ENCODE measurements around the gene KLK1. TPM values are rescaled to one million over a fixed set of nuclear protein-coding genes. Genes with fewer than 3 reads are reported as not detected.

KLK1 gene
- total and polyA plus RNA-seq, 2 of the 13 experiments (the other 11 are each of a cell fraction or from before 2014, with no cell fraction given) = not detected

- no peak for TF ChIP-seq ZNF800 (CRISPR knock-in tag; IDR thresholded peaks at IDR 0.05)
- no peak for TF ChIP-seq ZBTB4 (CRISPR knock-in tag; IDR thresholded peaks at IDR 0.05; ENCODE audit: borderline replicate concordance)
- no peak for TF ChIP-seq ZNF20 (CRISPR knock-in tag; IDR thresholded peaks at IDR 0.05)
- TF ChIP-seq FOXO1 (CRISPR knock-in tag; IDR thresholded peaks at IDR 0.05) = no peak
- TF ChIP-seq NR2C2 (CRISPR knock-in tag; IDR thresholded peaks at IDR 0.05; ENCODE audit: borderline replicate concordance) = peak; percentile 31; the same call in 1 of the 2 replicates
- TF ChIP-seq NFYB (CRISPR knock-in tag; IDR thresholded peaks at IDR 0.05) = no peak
- TF ChIP-seq PTBP1 (IDR thresholded peaks at IDR 0.05; ENCODE audit: low read depth, low read length, poor library complexity, severe bottlenecking) = no peak
- no peak for TF ChIP-seq ZBTB37 (CRISPR knock-in tag; IDR thresholded peaks at IDR 0.05)
- no peak for TF ChIP-seq U2AF1 (optimal IDR thresholded peaks at IDR 0.05; ENCODE audit: low read depth, low read length)
- no peak for TF ChIP-seq RNF219 (CRISPR knock-in tag; IDR thresholded peaks at IDR 0.05)
- TF ChIP-seq CBX1 (IDR thresholded peaks at IDR 0.05; ENCODE audit: low read depth) = no peak
- no peak for TF ChIP-seq NAIF1 (CRISPR knock-in tag; IDR thresholded peaks at IDR 0.05; ENCODE audit: borderline replicate concordance)
- no peak for TF ChIP-seq HHEX (CRISPR knock-in tag; IDR thresholded peaks at IDR 0.05)
- TF ChIP-seq ZNF101 (CRISPR knock-in tag; IDR thresholded peaks at IDR 0.05; ENCODE audit: borderline replicate concordance, low read depth) = no peak
- TF ChIP-seq SNRNP70 (IDR thresholded peaks at IDR 0.05; ENCODE audit: low read depth, low read length) = no peak
- TF ChIP-seq SMC3 (IDR thresholded peaks at IDR 0.05; ENCODE audit: low read length) = no peak
- TF ChIP-seq FLYWCH1 (CRISPR knock-in tag; IDR thresholded peaks at IDR 0.05) = no peak
- no peak for TF ChIP-seq SP1 (IDR thresholded peaks at IDR 0.05)
- no peak for TF ChIP-seq SP1 (CRISPR knock-in tag; IDR thresholded peaks at IDR 0.05)
- no peak for TF ChIP-seq ZUFSP (CRISPR knock-in tag; IDR thresholded peaks at IDR 0.05; ENCODE audit: borderline replicate concordance)
Measured at GRCh38 chr19:50791594-50792271, 31.9 kb downstream of the KLK1 start (continued).

Measured in HepG2 (cell line).